Fibroblast of lung (primary cell): Measurements from ENCODE around the gene CABLES2. TPM values are rescaled to one million over a fixed set of nuclear protein-coding genes. Genes with fewer than 3 reads are reported as not detected.

Experiments
- DNase-seq, 2 donors: peaks; one replicate each; pipeline versions ENCODE4 v3.0.0 to v3.0.0-alpha.2; 2010; ENCODE audit warnings: low read depth in 2 of 2
- H2AFZ ChIP-seq: 2 replicates; pipeline ENCODE4 v1.5.1; 2012; ENCODE audit warnings: low read length, control low read depth, inconsistent platforms
- H3K27ac ChIP-seq: 2 replicates; pipeline ENCODE4 v1.5.1; 2011; ENCODE audit warnings: low read length, control low read depth; ENCODE audit not compliant: insufficient read depth
- H3K27me3 ChIP-seq: 2 replicates; pipeline ENCODE4 v1.5.1; 2011; ENCODE audit warnings: mild to moderate bottlenecking, low read length; ENCODE audit not compliant: control insufficient read depth, insufficient read depth
- H3K36me3 ChIP-seq: 2 replicates; pipeline ENCODE4 v1.5.1; 2011; ENCODE audit warnings: low read length; ENCODE audit not compliant: control insufficient read depth, insufficient read depth
- H3K4me1 ChIP-seq: 2 replicates; pipeline ENCODE4 v1.5.1; 2011; ENCODE audit warnings: low read length; ENCODE audit not compliant: control insufficient read depth, insufficient read depth; ENCODE audit errors: extremely low read depth
- H3K4me2 ChIP-seq: 2 replicates; pipeline ENCODE4 v1.5.1; 2011; ENCODE audit warnings: low read length, control low read depth; ENCODE audit not compliant: insufficient read depth; ENCODE audit errors: extremely low read depth
- H3K4me3 ChIP-seq, 4 experiments: fragments of 200-600 bp in 1 of 4; sonication (generic) in 1 of 4; replicated peaks in 1 of 4; 2 replicates each; pipeline ENCODE4 v1.5.1; 2011 to 2016; ENCODE audit warnings: low read length in 4 of 4, low read depth in 3 of 4, mild to moderate bottlenecking in 3 of 4, control low read depth in 2 of 4, inconsistent platforms in 1 of 4, mixed read lengths in 1 of 4; ENCODE audit not compliant: insufficient read depth in 1 of 4; ENCODE audit errors: control extremely low read depth in 1 of 4
- H3K79me2 ChIP-seq: 2 replicates; pipeline ENCODE4 v1.5.1; 2012; ENCODE audit warnings: mild to moderate bottlenecking, low read length, inconsistent platforms; ENCODE audit not compliant: control insufficient read depth, insufficient read depth
- H3K9ac ChIP-seq: 2 replicates; pipeline ENCODE4 v1.5.1; 2011; ENCODE audit warnings: mild to moderate bottlenecking, low read length, control low read depth; ENCODE audit not compliant: insufficient read depth
- H3K9me3 ChIP-seq: 2 replicates; pipeline ENCODE4 v1.5.1; 2012; ENCODE audit warnings: low read depth, low read length; ENCODE audit not compliant: control insufficient read depth, insufficient read depth
- H4K20me1 ChIP-seq: 2 replicates; pipeline ENCODE4 v1.5.1; 2011; ENCODE audit warnings: low read length; ENCODE audit not compliant: control insufficient read depth, insufficient read depth; ENCODE audit errors: extremely low read depth
- EZH2 ChIP-seq: IDR thresholded peaks from 2 replicates; pipeline ENCODE4 v1.5.1; 2012; ENCODE audit warnings: low read length, control low read depth, mild to moderate bottlenecking; ENCODE audit errors: missing control alignments
- polyA plus RNA-seq, 2 donors: library from polyadenylated mRNA; depleted of rRNA in 1 of 2; stranded (reverse) in 1 of 2; unstranded in 1 of 2; fragments of >200 nt; gene quantifications; 2 replicates each; pipeline ENCODE4 v1.2.1, GENCODE V29; 2011 to 2012; ENCODE audit warnings: missing spikeins in 1 of 2
- total RNA-seq: library from RNA; depleted of rRNA; stranded (reverse); fragments of >200 nt; gene quantifications from 2 replicates; pipeline ENCODE4 v1.2.1, GENCODE V29; 2014
- TF ChIP-seq, protein P1 (sequence below), 2 donors: IDR thresholded peaks in 1 of 2; conservative IDR thresholded peaks in 1 of 2; 1 replicate in 1 of 2; 2 replicates in 1 of 2; pipeline ENCODE4 v1.5.1; 2011 to 2012; ENCODE audit warnings: low read length in 2 of 2, control low read depth in 1 of 2, inconsistent platforms in 1 of 2, low read depth in 1 of 2, mild to moderate bottlenecking in 1 of 2

Gene CABLES2
- total and polyA plus RNA-seq, 2 donors (not counting 1 experiment from before 2014, with no cell fraction given), result 0.66 to 2.9 TPM

DNA sequence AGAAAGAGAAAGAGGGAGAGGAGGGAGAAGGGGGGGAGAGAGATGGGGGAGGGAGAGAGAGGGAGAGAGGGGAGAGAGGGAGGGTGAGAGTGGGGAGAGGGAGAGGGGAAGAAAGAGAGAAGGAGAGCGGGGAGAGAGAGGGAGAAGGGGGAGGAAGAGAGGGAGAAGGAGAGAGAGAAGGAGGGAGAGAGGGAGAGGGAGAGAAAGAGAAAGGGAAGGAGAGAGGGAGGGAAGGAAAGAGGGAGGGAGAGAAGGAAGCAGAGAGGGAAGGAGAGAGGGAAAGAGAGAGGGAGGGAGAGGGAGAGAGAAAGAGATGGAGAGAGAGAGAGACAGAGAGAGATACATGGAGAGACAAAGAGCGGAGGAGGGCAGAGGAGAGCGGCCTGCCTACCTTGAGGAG is 44.9 kb upstream of the CABLES2 start:
- Histone ChIP-seq H3K36me3 (no peaks in the 10 kb centered on the region), H3K27ac (no peak overlapping the region), H3K9me3 (no peaks in the 10 kb centered on the region), H3K79me2 (no peaks in the 10 kb centered on the region), H2AFZ (no peak overlapping the region), H3K27me3 (peaks cover 4% of the 10 kb centered on the region), H3K9ac (no peak overlapping the region), H3K4me1 (no peaks in the 10 kb centered on the region), H4K20me1 (no peaks in the 10 kb centered on the region), H3K4me2 (no peak overlapping the region), H3K4me3 (no peak overlapping the region)
- no peak for TF ChIP-seq EZH2
- no peak for DNase-seq

DNA sequence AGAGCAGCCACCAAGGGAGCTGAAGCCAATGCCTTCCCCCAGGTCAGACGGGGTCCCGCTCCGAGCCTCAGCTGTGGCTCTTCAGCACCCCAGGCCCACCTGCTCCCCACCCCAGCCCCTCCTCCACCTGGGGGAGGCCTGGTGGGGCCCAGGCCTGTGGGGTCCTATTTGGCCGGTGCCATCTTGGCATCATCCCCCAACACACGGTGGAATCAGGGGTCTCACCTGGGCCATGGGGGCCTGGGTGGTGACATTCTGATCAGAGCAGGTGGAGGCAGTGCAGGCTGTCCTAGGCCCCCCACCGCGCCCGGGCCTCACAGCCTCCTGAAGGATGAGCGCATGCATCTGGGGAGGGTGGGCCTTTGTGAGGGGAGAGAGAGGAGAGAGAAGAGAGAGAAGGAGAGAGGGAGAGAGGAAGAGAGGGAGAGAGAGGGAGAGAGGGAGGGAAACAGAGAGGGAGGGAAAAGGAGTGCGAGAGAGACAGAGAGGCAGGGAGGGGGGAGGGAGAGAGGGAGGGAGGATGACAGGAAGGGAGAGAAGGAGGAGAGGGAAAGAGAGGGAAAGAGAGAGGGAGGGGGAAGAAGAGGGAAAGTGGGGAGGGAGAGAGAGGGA is 44.2 kb upstream of the CABLES2 start:
- peaks cover 4% of the 10 kb centered on the region for H3K27me3 ChIP-seq
- no peak overlapping the region for H3K4me2 ChIP-seq
- TF ChIP-seq EZH2, result no peak
- TF ChIP-seq, protein P1, sequence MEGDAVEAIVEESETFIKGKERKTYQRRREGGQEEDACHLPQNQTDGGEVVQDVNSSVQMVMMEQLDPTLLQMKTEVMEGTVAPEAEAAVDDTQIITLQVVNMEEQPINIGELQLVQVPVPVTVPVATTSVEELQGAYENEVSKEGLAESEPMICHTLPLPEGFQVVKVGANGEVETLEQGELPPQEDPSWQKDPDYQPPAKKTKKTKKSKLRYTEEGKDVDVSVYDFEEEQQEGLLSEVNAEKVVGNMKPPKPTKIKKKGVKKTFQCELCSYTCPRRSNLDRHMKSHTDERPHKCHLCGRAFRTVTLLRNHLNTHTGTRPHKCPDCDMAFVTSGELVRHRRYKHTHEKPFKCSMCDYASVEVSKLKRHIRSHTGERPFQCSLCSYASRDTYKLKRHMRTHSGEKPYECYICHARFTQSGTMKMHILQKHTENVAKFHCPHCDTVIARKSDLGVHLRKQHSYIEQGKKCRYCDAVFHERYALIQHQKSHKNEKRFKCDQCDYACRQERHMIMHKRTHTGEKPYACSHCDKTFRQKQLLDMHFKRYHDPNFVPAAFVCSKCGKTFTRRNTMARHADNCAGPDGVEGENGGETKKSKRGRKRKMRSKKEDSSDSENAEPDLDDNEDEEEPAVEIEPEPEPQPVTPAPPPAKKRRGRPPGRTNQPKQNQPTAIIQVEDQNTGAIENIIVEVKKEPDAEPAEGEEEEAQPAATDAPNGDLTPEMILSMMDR (conservative IDR thresholded peaks at IDR 0.05 in 1 of 2, IDR thresholded peaks at IDR 0.05 in 1 of 2; ENCODE audit: low read depth in 1 of 2, low read length in 2 of 2), result no peak

DNA sequence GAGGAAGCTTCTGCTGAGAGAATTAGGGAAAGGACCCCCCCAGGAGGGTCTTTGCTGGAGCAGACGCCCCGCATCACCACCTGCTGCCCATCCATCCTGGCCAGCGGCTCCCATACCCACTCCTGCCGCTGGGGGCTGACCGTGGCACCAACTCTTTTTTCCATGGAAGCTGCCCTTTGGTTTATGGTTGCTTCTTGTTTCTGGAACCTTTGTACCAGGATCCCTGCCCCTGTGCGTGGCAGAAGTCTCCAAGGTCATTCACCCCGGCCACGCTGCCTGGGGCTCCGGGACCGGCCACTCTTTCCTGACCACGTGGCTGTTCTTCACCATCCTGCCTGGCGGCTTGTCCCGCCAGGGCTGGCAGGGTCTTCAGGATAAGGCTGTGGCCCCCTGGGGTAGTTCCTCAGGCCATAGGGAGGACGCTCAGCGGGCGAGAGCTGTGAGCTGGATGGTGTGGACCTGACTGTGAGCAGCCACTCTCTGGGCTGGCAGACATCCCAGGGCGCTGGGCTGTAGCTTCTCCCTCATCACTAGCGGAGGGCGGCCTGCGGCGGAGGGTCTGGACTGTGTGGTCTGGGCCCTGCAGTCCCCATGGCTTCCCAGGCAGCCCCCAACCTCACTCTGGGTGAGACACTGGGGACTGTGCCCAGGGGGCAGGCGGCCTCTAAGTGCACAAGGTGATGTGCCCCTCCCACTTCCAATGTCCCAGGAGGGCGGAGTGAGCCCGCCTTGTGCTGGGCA is 43.0 kb upstream of the CABLES2 start:
- Histone ChIP-seq H3K4me2 (no peak overlapping the region), H3K9ac (no peak overlapping the region), H3K4me3 (no peak overlapping the region), H3K27me3 (peaks cover 4% of the 10 kb centered on the region), H3K36me3 (no peaks in the 10 kb centered on the region), H2AFZ (no peak overlapping the region), H4K20me1 (no peaks in the 10 kb centered on the region), H3K4me1 (no peaks in the 10 kb centered on the region), H3K79me2 (no peaks in the 10 kb centered on the region), H3K9me3 (no peaks in the 10 kb centered on the region), H3K27ac (no peak overlapping the region)
- TF ChIP-seq, protein P1 (conservative IDR thresholded peaks at IDR 0.05 in 1 of 2, IDR thresholded peaks at IDR 0.05 in 1 of 2; ENCODE audit: low read depth in 1 of 2, low read length in 2 of 2), result no peak
- TF ChIP-seq EZH2, result no peak
- no peak for DNase-seq

More for the DNA sequence above, 44.2 kb upstream of the CABLES2 start:
- Histone ChIP-seq H3K27ac (no peak overlapping the region), H3K9me3 (no peaks in the 10 kb centered on the region), H2AFZ (no peak overlapping the region), H3K4me3 (no peak overlapping the region), H4K20me1 (no peaks in the 10 kb centered on the region), H3K9ac (no peak overlapping the region), H3K4me1 (no peaks in the 10 kb centered on the region), H3K79me2 (no peaks in the 10 kb centered on the region), H3K36me3 (no peaks in the 10 kb centered on the region)
- no peak for DNase-seq
